Ammon's horn (tissue), 1 donor: ENCODE data around the gene CRIP1.
A peak's percentile ranks its signal among the peaks of the same experiment; 100 is the strongest.

Experiments used
- DNase-seq: peaks from one replicate; pipeline ENCODE4 v3.0.0-alpha.2; 2016; ENCODE audit warnings: low spot score

CRIP1 gene

DNA sequence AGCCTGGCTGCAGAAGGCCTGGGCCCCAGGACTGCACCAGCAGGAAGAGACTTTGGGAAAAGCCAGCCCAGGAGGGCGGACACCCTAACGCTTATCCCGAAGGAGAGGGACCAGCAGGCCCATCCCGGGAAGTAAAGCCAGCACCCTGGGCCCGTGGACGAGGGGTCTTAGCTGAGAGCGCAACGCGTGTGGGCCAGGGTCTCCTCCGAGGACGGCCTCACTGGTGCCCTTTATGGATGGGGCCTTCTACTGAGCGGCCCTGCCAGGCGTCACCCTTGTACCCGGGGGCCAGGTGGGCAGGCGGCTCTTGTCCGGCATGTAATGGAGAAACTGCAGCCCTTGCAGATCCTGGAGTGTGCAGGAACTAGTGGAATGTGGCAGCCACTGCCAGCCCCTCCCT is 18.4 kb downstream of the CRIP1 start:
- no peak for DNase-seq

- no peak for DNase-seq
Observed at GRCh38 chr14:105507247-105507646, 20.6 kb downstream of the CRIP1 start.

DNA sequence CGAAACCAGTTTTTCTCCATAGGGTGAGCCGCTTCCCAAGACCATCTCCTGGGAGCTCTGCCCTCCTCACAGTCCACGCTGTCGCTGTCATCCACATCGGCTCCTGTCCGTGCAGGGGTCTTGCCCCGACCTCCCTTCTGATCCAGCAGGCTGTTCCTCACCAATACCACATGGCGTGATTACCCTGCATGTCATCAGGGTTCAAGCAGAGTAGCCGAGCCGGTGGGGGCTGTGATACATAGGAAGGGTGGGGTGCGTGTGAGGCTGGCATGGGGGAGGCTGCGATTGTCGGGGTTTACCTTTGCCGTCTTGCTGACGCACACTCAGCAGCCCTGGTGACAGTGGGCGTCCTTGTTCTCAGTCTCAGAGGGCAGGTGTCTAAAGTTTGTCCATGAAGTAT is 21.4 kb downstream of the CRIP1 start:
- DNase-seq, result no peak

GRCh38 chr14:105508601-105509000 is 21.9 kb downstream of the CRIP1 start:
- DNase-seq, result no peak

- DNase-seq, result no peak
Observed at GRCh38 chr14:105517096-105517495, 30.4 kb downstream of the CRIP1 start.

GRCh38 chr14:105519946-105520698 is 33.4 kb downstream of the CRIP1 start:
- no peak for DNase-seq

DNA sequence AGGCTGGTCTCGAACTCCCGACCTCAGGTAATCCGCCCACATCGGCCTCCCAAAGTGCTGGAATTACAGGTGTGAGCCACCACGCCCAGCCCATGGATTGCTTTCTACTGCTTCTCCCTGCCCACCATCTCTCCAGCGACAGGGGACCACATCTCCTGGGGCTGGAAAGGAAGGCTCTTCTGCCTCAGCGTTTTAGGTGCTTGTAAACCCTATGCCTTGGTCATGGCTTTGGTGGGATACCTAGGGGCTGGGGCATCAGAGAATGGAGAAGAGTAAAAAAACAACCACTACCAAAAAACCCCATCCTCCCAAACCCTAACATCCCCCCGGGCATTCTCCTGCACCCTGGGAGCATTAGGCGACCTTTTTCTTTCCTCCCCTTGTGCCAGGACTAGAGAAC is 38.6 kb downstream of the CRIP1 start:
- no peak for DNase-seq

DNA sequence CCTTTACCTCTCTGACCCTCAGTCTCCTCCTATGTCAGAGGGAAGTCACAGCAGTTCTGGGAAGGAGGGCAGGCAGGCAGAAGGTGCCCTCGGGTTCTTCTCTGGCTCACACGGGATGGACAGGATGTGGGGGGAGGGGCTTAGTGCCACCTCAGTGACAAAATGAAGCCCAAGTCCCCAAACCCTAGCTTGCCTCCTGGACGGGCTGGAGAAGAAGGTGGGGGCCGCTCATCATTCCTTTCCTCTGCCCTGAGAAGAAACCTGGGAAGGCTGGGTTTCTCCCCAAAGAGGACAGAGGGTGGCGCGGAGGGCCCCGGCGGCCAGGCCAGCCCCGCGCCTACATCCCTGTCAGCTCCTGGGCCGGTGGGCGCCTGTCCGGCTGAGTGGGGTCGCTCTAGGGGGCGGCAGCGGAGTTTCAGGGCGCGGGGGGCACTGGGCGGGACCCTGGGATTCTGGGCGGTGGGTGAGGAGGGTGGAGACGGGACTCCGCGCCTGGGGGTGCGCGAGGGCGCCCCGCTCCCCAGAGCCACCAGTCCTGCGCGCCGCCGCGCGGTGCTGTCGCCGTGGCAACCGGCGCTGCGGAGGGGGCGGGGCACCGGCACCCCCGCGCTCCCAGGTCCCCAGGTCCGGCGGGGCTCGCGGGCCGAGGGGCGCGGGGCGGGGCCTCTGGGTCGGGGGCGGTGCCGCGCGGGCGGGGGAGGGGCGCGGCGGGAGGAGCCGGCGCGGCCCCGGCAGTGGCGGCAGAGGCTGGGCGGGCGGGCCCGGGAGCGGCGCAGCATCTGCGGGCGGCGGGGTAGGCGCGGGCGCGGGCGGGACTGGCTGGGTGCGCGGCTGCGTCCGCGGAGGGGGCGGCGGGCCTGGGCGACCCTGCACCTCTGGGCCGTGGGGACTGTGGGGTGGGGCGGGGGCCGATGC is 39.4 kb downstream of the CRIP1 start, which contains the start of gene TMEM121:
TSS of gene TMEM121 (plus strand) at position 723 of the 915 bp plus-strand sequence. CDS start 2,252 bp downstream, outside the sequence.
- DNase-seq, result peak; percentile 55

DNA sequence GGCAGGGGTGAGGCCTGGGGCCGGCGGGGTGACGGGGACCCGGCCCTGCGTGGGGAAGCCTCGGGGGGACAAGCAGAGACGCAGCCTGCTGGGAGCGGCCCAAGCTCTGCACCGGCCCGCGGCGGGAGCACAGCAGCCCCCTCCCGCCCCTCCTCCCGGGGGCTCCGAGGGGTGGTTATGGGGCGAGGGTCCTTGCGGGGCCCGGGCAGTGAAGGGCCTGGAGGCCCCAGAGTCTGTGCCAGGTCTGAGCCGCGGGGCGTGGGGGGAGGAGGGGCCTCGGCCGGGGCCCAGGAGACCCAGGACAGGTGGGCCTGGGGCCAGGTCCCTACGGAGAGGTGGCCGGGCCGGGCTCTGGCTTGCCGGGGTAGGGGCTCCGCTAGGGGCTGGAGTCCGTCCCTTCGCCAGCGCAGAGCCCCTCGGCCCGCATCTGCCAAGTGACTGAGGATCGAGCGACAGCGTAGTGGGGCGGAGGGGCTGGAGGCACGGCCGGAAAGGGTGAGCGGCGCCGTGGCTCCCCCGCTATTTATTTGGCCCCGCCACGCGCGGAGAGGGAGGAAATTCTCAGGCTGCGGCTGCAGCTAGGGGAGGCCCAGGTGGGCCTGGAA is 40.2 kb downstream of the CRIP1 start:
- DNase-seq, result no peak

- no peak for DNase-seq
Observed at GRCh38 chr14:105527381-105527825, 40.7 kb downstream of the CRIP1 start.

DNA sequence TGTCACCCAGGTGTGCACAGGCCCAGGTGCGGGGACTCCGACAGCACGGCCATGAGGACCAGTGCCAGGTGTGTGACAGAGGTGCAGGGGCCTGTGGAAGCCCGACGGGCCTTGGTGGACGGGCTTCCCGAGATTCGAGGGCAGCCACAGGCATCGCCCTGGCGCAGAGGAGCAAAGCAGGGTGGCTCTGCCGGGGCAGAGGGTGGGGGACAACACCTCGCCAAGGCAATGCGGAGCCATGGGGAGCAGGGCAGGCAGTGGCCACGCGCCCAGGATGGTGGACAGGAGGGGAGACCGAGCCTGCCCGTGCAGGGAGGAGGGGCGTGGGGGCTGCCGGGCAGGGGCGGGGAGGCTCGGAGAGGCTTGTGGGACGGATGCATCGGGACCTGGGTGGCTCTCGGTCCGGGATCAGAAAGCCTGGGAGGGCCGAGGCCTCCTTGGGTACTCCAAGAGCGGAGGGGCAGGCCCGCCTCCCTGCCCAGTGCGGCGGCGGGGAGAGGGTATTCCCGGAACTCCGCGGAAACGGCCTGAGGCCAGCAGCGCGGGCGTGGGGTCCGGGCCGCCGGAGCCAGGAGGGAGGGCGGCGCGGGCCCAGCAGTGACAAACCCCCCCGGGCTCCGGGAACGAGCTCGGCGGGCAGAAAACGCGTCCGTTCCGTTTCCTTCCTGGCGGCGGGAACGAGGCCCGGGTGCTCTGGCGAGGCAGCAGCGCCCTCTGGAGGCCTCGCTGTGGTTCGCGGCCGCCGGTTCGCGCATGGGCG is 41.3 kb downstream of the CRIP1 start:
- peak; percentile 81 for DNase-seq

DNA sequence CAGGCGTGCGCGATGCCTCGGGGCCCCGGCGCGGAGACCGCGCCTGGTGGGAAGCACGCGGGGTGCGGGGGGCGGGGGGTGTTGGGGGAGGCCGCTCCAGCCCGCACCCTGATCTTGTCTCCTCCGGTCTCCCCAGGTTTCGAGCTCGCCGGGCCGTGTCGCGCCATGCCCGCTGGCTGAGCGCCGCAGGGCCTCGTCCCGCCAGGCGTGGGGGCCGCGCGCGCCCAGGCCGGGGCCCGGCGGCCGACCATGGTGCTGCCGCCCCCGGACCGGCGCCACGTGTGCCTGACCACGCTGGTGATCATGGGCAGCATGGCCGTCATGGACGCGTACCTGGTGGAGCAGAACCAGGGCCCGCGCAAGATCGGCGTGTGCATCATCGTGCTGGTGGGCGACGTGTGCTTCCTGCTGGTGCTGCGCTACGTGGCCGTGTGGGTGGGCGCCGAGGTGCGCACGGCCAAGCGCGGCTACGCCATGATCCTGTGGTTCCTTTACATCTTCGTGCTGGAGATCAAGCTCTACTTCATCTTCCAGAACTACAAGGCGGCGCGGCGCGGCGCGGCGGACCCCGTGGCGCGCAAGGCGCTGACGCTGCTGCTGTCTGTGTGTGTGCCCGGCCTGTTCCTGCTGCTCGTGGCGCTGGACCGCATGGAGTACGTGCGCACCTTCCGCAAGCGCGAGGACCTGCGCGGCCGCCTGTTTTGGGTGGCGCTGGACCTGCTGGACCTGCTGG is 42.1 kb downstream of the CRIP1 start:
- DNase-seq, result no peak

- no peak for DNase-seq
Observed at GRCh38 chr14:105529319-105529568, 42.6 kb downstream of the CRIP1 start.

DNA sequence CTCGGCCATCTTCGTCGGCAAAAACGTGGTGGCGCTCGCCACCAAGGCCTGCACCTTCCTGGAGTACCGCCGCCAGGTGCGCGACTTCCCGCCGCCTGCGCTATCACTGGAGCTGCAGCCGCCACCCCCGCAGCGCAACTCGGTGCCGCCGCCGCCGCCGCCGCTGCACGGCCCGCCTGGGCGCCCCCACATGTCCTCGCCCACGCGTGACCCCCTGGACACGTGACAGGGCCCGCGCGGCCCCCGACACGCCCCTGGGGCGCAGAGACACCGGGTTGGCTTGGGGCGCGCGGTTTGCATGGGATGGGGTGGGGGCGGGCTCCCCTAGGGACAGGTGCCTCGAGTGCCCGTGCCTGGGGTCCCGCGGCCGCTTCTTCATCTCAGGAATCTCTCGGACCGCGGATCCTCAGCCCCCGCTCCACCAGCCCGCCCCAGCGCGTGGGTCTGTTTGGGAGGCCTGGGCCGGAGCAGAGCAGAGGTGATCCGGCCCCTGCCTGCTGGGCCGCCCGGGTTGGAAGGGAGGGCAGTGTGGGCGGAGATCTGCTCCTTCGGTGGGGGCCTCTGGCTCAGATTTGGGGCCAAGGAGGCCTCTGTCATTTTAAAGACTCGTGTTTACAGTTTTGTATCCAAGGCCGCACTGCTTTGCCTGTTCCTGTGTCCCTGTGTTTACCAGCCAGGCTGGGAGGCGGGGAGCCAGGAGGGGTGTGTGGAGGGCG is 43.0 kb downstream of the CRIP1 start:
- no peak for DNase-seq

GRCh38 chr14:105530285-105531087 is 43.8 kb downstream of the CRIP1 start:
- no peak for DNase-seq

DNA sequence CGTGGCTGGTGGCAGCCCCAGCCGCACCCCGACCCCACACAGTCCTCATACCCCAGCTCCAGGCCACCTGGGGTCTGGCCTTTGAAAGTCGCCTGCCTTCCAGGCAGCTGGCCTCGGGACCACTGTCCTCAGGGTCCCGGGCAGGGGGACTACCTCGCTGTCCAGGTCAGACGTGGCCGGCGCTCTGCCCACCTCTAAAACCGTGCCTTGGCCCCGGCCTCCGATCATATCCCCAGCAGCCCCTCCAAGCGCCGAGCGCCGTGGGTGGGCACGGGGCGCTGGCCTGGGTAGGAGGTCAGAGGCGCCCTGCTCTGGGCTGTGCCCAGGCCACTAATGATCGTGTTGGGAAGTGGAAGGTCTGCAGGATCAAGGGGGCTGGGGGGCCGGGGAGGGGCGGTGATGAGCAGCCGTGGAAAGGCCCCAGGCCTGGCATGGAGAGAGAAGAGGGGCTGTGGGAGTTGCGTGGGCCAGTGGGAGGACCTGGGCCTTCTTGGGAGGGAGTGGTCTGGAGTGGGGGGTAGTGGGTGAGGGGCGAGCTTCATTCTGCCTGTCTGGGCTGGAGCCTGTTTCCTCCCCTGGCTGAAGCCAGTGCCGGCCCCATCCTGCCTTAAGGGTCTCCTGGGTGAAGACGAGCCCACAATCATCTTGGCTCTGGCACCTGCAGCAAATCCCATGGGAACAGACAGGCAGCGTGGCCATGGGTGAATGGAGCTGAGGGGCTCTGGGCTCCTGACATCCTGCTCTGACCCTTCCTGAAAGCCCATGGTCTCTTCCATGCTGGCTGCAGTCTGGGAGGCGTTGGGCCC is 44.6 kb downstream of the CRIP1 start:
- DNase-seq, result no peak

DNA sequence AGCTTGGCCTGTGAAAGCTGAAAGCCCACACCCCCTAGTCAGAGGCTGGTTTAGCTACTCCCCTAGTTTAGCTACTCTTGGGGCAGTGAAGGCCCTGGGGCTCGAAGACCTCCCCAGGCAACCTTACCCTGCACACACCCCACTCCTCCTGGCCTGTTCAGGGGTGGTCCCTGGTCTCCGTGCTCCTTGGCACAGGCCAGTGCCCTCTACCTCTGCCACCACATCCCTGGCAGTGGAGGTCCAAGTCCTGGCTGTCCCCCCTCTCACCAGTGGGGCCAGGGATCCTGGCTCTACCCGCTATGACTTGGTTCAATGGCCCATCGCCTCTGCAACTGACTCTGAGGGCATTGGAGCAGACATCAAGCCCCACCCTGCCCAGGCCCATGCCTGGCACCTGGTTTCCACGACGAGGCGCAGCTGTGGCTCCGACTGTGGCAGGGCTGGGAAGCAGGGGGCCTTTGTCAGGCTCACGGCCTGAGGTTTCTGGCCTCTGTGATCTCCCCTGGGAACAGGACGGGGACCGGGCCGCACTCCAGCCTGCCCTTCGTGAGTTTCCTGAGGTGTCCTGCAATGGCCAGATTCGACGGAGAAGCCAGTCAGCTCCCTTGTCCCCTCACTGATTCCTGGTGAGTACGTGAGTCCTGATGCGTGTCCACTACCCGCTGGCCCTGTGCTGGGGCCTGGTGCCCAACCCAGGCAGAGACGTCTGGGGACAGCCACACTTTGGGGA is 45.4 kb downstream of the CRIP1 start:
- DNase-seq, result no peak

DNA sequence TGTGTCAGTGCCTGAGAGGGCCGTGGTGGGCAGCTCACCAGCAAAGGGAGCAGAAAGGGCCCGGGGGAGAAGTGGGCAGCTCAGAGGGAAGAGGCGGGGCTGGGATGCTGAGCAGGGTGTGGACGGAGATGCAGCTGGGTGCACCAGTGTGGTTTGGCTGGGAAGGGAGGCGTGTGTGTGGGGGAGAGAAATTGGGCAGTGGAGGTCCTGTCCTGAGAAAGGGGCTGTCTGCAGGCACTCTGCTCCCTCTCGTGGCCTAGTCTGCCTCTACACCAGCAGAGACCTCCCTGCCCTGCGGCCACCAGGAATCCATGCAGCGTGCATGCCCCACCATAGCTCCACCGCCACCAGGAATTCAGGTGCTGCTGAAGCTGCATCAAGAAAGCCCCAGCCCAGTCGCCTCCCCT is 46.1 kb downstream of the CRIP1 start:
- DNase-seq, result no peak
